Measurements from ENCODE around the gene CEMP1.

DNA sequence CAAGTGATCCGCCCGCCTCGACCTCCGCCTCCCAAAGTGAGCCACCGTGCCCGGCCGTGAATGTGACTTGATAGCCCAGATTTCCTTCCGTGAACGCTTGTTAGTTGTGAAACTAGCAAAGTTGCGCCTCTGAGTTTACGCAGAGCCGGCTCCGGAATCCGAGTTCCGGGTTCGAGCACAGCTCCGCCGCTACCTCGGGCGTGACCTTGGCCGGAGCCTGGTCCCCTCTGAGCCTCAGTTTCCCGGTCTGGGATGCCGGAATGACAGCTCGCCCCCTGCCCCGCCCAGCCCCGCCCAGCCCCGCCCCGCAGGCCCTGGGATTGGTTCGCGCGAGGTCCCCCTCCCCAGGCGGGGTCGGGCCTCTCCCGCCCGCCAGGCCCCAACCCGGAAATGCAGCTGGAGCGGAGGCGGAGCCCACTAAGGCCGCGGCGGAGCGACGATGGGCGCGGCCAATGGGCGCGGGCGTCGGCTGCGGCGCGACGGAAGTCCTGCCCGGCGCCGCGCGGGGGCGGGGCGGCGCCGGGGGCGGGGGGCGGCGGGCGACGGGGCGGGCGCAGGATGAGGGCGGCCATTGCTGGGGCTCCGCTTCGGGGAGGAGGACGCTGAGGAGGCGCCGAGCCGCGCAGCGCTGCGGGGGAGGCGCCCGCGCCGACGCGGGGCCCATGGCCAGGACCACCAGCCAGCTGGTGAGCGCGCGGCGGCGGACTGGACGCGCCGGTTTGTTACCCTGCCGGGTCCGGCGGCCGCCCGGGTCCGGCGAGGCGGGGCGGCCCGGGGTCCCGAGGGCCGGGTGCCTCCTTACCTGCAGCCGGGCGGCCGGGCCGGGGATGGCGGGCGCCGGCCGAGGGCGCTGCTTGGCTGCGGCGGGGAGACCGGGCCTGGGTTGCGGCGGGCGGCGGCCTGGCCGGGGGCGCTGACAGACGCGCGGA lies 6.5 kb upstream of the CEMP1 start, which contains the start of gene PDPK1:
- TF ChIP-seq, protein P1, sequence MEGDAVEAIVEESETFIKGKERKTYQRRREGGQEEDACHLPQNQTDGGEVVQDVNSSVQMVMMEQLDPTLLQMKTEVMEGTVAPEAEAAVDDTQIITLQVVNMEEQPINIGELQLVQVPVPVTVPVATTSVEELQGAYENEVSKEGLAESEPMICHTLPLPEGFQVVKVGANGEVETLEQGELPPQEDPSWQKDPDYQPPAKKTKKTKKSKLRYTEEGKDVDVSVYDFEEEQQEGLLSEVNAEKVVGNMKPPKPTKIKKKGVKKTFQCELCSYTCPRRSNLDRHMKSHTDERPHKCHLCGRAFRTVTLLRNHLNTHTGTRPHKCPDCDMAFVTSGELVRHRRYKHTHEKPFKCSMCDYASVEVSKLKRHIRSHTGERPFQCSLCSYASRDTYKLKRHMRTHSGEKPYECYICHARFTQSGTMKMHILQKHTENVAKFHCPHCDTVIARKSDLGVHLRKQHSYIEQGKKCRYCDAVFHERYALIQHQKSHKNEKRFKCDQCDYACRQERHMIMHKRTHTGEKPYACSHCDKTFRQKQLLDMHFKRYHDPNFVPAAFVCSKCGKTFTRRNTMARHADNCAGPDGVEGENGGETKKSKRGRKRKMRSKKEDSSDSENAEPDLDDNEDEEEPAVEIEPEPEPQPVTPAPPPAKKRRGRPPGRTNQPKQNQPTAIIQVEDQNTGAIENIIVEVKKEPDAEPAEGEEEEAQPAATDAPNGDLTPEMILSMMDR (IDR thresholded peaks at IDR 0.05), result no peak; the same call in 1 of the 2 replicates
- no peak for TF ChIP-seq ZFX (IDR thresholded peaks at IDR 0.05; ENCODE audit: borderline replicate concordance)

Measured in 22Rv1 (cell line).